VCaP (cell line): Measurements from ENCODE around the gene TTC28.

Experiments
- H3K27ac ChIP-seq: fragments of 450-650 bp; 2 replicates; pipeline ENCODE4 v1.5.1; 2017
- TF ChIP-seq, protein P1 (sequence below): fragments of 450-650 bp; conservative IDR thresholded peaks from 2 replicates; pipeline ENCODE4 v1.5.1; 2017; ENCODE audit warnings: mild to moderate bottlenecking, moderate library complexity

TTC28 gene

DNA sequence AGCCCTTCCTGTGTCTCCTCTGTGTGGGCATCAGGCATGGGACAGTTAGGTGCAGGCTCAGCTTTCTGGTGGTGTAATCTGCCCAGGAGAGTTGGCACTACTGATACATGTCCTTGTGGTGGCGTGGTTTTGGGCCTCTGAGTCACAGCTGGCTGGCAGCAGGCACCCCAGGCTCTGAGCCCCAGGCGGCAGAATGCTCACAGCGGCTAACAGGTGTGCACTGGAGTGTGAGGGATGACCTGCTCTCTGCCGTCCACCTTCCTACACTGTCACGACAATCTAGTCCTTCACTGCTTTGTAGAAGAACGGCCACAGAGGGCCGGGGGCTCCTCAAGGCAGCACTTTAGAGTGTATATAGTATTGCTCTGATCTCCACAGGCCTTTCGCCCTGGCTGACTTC is 660.3 kb downstream of the TTC28 start:
- TF ChIP-seq, protein P1, sequence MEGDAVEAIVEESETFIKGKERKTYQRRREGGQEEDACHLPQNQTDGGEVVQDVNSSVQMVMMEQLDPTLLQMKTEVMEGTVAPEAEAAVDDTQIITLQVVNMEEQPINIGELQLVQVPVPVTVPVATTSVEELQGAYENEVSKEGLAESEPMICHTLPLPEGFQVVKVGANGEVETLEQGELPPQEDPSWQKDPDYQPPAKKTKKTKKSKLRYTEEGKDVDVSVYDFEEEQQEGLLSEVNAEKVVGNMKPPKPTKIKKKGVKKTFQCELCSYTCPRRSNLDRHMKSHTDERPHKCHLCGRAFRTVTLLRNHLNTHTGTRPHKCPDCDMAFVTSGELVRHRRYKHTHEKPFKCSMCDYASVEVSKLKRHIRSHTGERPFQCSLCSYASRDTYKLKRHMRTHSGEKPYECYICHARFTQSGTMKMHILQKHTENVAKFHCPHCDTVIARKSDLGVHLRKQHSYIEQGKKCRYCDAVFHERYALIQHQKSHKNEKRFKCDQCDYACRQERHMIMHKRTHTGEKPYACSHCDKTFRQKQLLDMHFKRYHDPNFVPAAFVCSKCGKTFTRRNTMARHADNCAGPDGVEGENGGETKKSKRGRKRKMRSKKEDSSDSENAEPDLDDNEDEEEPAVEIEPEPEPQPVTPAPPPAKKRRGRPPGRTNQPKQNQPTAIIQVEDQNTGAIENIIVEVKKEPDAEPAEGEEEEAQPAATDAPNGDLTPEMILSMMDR, result no peak
- no peak overlapping the region for H3K27ac ChIP-seq

DNA sequence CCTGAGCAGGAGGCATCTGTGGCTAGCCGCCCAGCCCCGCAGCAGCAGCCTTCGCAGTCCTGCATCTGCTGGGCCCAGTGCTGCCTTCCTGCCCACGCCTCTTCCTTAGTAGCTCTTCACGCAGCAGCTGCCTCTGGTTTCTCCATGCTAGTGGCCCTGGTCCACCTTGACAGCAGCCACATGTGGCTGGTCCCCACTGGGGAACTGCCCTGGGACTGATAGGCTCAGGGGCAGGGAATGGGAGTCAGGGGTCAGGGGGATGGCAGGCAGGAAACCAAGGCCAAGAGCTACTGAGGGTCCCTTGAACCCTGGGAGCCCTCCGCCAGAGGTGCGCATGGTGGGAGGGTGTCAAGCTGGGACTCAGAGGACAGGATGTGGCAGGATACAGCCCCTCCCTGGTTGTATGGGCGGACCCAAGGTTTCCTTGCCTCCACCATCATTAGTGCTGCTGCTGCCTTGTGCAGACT is 661.1 kb downstream of the TTC28 start:
- no peak overlapping the region for H3K27ac ChIP-seq
- TF ChIP-seq, protein P1, result no peak

DNA sequence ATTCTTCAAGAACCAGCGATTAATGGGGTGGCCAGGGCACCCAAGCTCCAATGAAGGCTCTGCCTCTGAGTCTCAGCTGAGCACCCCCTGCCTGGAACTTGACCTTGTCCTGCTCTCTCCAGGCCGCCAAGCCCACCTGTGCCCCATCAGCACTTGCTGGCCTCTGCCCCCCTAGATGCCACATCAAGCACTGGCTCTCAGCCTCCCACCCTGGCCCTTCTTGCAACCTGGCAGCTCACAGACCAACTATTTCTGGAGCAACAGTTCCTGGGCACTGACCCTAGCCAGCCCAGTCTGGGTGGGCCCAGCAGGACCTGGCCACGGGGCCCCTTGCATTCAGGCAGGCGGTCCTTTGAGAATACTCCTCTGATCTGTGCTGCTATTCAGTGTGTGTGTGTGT is 661.8 kb downstream of the TTC28 start:
- no peak overlapping the region for H3K27ac ChIP-seq
- TF ChIP-seq, protein P1, result no peak

DNA sequence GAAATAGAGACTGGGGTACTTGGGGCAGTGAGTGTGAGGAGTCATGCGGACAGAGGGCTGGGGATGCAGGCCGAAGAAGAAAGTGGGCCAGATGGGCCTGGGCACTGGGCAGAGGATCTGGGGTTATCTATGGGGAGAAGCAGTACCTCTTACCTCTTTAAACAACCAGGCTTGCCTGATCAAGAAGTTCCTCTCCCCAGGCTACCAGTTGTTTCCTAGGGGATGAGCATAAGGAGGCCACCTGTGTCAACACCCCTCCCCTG is 662.2 kb downstream of the TTC28 start:
- no peak overlapping the region for H3K27ac ChIP-seq
- TF ChIP-seq, protein P1, result no peak

DNA sequence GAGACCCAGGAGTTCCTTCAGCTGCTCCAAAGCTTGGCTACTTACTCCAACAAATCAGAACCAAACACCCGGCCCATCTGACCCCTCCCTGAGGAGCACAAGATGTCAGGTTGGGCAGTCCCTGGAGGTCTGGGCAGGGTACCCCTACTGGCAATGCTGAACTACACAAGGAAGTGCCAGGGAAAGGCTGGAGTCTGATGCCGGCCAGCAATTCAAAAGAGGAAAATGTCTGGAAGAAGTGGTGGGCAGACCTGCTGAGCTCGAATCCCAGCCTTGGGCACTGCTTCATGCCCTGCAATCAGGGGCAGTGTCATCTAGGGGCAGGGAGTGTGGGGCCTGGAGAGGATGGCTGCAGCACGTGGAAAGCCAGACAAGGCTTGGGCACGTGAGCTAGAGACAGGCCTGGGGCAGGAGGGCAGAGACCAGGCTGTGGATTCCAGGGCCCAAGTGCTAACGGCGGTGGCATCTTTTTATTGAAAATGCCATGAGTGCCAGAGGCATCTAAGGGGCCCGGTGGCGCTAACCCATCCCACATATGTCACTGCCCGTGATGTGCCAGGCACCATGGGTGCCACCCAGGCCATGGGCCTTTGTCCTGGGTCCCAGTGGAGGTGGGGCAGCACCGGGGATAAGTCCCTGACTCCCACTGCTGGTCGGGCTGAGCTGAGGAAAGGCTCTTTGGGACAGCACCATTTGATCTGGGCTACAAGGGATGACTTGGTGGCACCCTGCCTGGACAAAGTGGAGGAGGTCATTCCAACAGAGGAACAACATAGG is 662.7 kb downstream of the TTC28 start:
- TF ChIP-seq, protein P1, result no peak
- no peak overlapping the region for H3K27ac ChIP-seq

DNA sequence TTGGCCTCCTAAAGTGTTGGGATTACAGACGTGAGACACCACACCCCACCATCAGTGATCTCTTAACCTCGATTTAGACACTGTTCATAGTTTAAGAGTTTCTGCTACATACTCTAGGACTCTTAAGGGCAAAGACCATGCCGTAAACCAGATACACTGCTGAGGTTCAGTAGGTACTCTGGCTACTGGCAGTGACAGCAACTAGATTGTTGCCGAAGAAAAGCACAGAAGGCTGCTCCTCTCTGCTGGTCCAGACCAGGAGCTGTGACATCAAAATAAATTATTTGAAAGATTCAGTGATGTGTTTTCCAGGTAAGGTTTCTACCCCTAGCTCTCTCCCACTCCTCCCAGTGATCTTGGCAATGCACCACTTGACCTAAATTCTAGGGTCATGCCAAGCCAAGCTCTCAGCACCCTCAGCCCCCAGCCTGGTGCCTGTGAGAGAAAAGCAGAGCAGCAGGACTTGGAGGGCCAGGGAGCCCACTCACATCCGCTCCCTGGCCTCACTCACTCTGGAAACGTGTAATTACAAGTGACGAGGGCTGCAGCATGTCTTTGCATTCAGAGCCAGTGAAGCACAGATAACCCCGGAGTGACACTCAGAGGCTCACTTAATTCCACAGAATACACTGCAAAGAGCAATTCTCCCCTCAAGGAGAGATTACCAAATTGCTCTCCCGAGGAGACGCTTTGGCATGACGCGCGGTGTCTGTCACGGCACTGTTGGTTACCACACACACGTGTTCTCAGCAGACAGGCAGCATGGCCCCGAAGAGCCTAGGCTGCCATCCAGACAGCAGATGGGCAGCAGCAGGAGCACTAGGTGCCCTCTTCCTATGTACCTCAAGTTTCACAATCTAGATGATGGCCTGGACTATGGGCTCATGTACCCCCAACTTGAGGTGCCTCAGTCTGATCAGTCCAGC is 663.7 kb downstream of the TTC28 start:
- no peak overlapping the region for H3K27ac ChIP-seq
- TF ChIP-seq, protein P1, result no peak

DNA sequence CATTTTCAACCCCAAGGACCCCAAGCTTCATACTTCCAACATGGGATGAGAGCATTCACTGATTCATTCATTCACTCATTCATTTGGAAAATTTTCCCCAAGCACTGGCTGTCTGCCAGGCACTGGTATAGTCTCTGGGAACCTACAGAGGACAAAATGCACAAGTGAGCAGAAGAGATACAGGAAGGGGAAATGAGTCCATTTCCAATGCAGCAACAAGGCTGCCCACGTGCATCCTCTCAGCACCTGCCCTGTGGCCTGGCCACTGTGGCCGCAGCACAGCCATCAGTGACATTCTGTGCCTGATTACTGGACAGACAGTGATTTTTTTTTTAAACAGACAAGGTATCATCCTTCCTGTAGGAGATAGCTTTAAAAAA is 664.6 kb downstream of the TTC28 start:
- H3K27ac ChIP-seq, result no peak overlapping the region
- TF ChIP-seq, protein P1, result no peak
